ENCODE data around the gene HMBS.
"Not testable (repeated sequence)": the region's sequence is repeated elsewhere in the genome, so short reads cannot be mapped to it uniquely, and the experiment has no call there.

Gene HMBS

GRCh38 chr11:119101759-119102423, 17.2 kb downstream of the HMBS start, which contains the start of gene DPAGT1:
Gene DPAGT1 (minus strand): TSS chr11:119101853. CDS start chr11:119101655, 198 bp downstream.
- Histone ChIP-seq H2AFZ (ENCODE audit: low read depth, low read length, severe bottlenecking) (peak within 1 kb of the TSS; percentile 65), H3K79me2 (ENCODE audit: insufficient read depth, low read length) (peaks cover 16% of the 10 kb centered on the region), H3K27me3 (ENCODE audit: low read length) (no peaks in the 10 kb centered on the region), H4K20me1 (ENCODE audit: low read depth, low read length) (no peaks in the 10 kb centered on the region), H3K9ac (ENCODE audit: low read length) (peak within 1 kb of the TSS; percentile 93), H3F3A (ENCODE audit: insufficient read depth) (peaks cover 29% of the 10 kb centered on the region), H3K4me3 (ENCODE audit: insufficient read depth, low read length, poor library complexity, severe bottlenecking) (peak within 1 kb of the TSS; percentile 72), H3K4me2 (ENCODE audit: low read depth, low read length, poor library complexity, severe bottlenecking) (peak within 1 kb of the TSS; percentile 83), H3K9me3 (ENCODE audit: insufficient read depth, low read length) (no peaks in the 10 kb centered on the region), H3K9me2 (replicated peaks; ENCODE audit: insufficient read depth, low read length) (no peaks in the 10 kb centered on the region), H3K36me3 (ENCODE audit: low read length) (peaks cover 7% of the 10 kb centered on the region), H3K27ac (ENCODE audit: low read depth, low read length) (peak within 1 kb of the TSS; percentile 77)
- TF ChIP-seq, protein P1, sequence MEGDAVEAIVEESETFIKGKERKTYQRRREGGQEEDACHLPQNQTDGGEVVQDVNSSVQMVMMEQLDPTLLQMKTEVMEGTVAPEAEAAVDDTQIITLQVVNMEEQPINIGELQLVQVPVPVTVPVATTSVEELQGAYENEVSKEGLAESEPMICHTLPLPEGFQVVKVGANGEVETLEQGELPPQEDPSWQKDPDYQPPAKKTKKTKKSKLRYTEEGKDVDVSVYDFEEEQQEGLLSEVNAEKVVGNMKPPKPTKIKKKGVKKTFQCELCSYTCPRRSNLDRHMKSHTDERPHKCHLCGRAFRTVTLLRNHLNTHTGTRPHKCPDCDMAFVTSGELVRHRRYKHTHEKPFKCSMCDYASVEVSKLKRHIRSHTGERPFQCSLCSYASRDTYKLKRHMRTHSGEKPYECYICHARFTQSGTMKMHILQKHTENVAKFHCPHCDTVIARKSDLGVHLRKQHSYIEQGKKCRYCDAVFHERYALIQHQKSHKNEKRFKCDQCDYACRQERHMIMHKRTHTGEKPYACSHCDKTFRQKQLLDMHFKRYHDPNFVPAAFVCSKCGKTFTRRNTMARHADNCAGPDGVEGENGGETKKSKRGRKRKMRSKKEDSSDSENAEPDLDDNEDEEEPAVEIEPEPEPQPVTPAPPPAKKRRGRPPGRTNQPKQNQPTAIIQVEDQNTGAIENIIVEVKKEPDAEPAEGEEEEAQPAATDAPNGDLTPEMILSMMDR (IDR thresholded peaks at IDR 0.05; ENCODE audit: insufficient read depth, low read length, poor library complexity, severe bottlenecking), result no peak
- TF ChIP-seq EZH2phosphoT487 (conservative IDR thresholded peaks at IDR 0.05; ENCODE audit: low read length), result no peak

GRCh38 chr11:119103161-119103664, 18.5 kb downstream of the HMBS start:
- Histone ChIP-seq H3F3A (ENCODE audit: insufficient read depth) (peaks cover 20% of the 10 kb centered on the region), H3K9ac (ENCODE audit: low read length) (peak overlapping the region; percentile 93), H3K79me2 (ENCODE audit: insufficient read depth, low read length) (peaks cover 26% of the 10 kb centered on the region), H3K4me2 (ENCODE audit: low read depth, low read length, poor library complexity, severe bottlenecking) (peak overlapping the region; percentile 83)
- H3K4me3 ChIP-seq (ENCODE audit: insufficient read depth, low read length, poor library complexity, severe bottlenecking); H4K20me1 ChIP-seq (ENCODE audit: low read depth, low read length); H3K27ac ChIP-seq (ENCODE audit: low read depth, low read length); H3K9me2 ChIP-seq (replicated peaks; ENCODE audit: insufficient read depth, low read length); H3K27me3 ChIP-seq (ENCODE audit: low read length); H3K36me3 ChIP-seq (ENCODE audit: low read length); H2AFZ ChIP-seq (ENCODE audit: low read depth, low read length, severe bottlenecking); H3K9me3 ChIP-seq (ENCODE audit: insufficient read depth, low read length): not testable (repeated sequence)

DNA sequence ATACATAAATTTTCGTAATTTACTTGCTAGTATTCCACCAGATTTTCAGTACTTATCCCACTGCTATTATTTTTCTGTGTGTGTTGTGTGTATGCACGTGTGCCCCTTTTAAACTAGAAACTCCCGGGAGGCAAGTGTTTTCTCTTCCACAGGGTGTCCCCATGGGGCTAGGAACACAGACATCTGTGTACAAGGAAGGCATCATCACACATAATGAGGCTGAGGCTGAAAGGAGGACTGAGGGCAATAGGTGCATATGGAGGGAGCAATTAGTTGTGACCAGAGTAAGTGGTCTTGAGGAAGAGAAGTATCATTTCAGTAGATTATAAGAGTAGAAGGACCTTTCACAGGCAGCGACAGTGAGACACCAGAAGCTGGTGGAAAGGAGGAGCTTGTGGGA, 19.1 kb downstream of the HMBS start:
- Histone ChIP-seq H3K4me3 (ENCODE audit: insufficient read depth, low read length, poor library complexity, severe bottlenecking) (no peak overlapping the region), H3K4me2 (ENCODE audit: low read depth, low read length, poor library complexity, severe bottlenecking) (no peak overlapping the region), H3K36me3 (ENCODE audit: low read length) (0 out of 2 replicates have a peak, but pooled peaks cover under 1% of the 10 kb centered on the region), H4K20me1 (ENCODE audit: low read depth, low read length) (no peaks in the 10 kb centered on the region), H2AFZ (ENCODE audit: low read depth, low read length, severe bottlenecking) (no peak overlapping the region), H3F3A (ENCODE audit: insufficient read depth) (peaks cover 14% of the 10 kb centered on the region), H3K27ac (ENCODE audit: low read depth, low read length) (no peak overlapping the region), H3K9me3 (ENCODE audit: insufficient read depth, low read length) (no peaks in the 10 kb centered on the region), H3K79me2 (ENCODE audit: insufficient read depth, low read length) (peaks cover 32% of the 10 kb centered on the region), H3K27me3 (ENCODE audit: low read length) (no peaks in the 10 kb centered on the region), H3K9ac (ENCODE audit: low read length) (no peak overlapping the region), H3K9me2 (replicated peaks; ENCODE audit: insufficient read depth, low read length) (no peaks in the 10 kb centered on the region)
- TF ChIP-seq, protein P1 (IDR thresholded peaks at IDR 0.05; ENCODE audit: insufficient read depth, low read length, poor library complexity, severe bottlenecking), result no peak
- no peak for TF ChIP-seq EZH2phosphoT487 (conservative IDR thresholded peaks at IDR 0.05; ENCODE audit: low read length)
